DOHH2 (cell line): ENCODE measurements around the gene ARID3C.

Experiments used
- H3F3A ChIP-seq: fragments of 200-600 bp; sonication (generic), shearing (Covaris generic); 2 replicates; pipeline ENCODE4 v1.6.0; 2016; ENCODE audit warnings: antibody characterized with exemption, mild to moderate bottlenecking; ENCODE audit not compliant: control insufficient read depth, insufficient read depth
- H3K27ac ChIP-seq: fragments of 200-600 bp; sonication (generic); 2 replicates; pipeline ENCODE4 v1.5.1; 2014; ENCODE audit warnings: low read depth, mild to moderate bottlenecking, low read length, moderate library complexity
- H3K27me3 ChIP-seq: fragments of 200-600 bp; sonication (generic); 2 replicates; pipeline ENCODE4 v1.6.1; 2014; ENCODE audit warnings: mild to moderate bottlenecking, low read length, mixed read lengths; ENCODE audit not compliant: control insufficient read depth
- H3K36me3 ChIP-seq: fragments of 200-600 bp; sonication (generic); 2 replicates; pipeline ENCODE4 v1.6.1; 2014; ENCODE audit warnings: mild to moderate bottlenecking, low read length, moderate library complexity, mixed read lengths; ENCODE audit not compliant: control insufficient read depth
- H3K4me1 ChIP-seq: fragments of 200-600 bp; sonication (generic); 2 replicates; pipeline ENCODE4 v1.6.1; 2014; ENCODE audit warnings: mild to moderate bottlenecking, low read length, mixed read lengths; ENCODE audit not compliant: control insufficient read depth
- H3K4me2 ChIP-seq: fragments of 200-600 bp; sonication (generic); 2 replicates; pipeline ENCODE4 v1.6.0; 2014; ENCODE audit warnings: mild to moderate bottlenecking, low read length, moderate library complexity
- H3K4me3 ChIP-seq: fragments of 200-600 bp; sonication (generic); 2 replicates; pipeline ENCODE4 v1.5.1; 2014; ENCODE audit warnings: mild to moderate bottlenecking, low read length, mixed read lengths
- H3K79me2 ChIP-seq: fragments of 200-600 bp; sonication (generic); 2 replicates; pipeline ENCODE4 v1.6.1; 2014; ENCODE audit warnings: mild to moderate bottlenecking, low read length, mixed read lengths; ENCODE audit not compliant: control insufficient read depth
- H3K9me2 ChIP-seq: fragments of 200-600 bp; sonication (generic); replicated peaks from 2 replicates; pipeline ENCODE4 v1.6.1; 2014; ENCODE audit warnings: mild to moderate bottlenecking, low read length, mixed read lengths; ENCODE audit not compliant: control insufficient read depth
- H3K9me3 ChIP-seq: fragments of 200-600 bp; sonication (generic); 2 replicates; pipeline ENCODE4 v1.6.1; 2014; ENCODE audit warnings: antibody characterized with exemption, low read length, mixed read lengths; ENCODE audit not compliant: control insufficient read depth, insufficient read depth
- H4K20me1 ChIP-seq: fragments of 200-600 bp; sonication (generic); 2 replicates; pipeline ENCODE4 v1.6.0; 2014; ENCODE audit warnings: low read depth, mild to moderate bottlenecking, antibody characterized with exemption, low read length, moderate library complexity; ENCODE audit not compliant: control insufficient read depth, insufficient read depth
- CTCF ChIP-seq: fragments of 200-600 bp; sonication (generic); IDR thresholded peaks from one replicate; pipeline ENCODE4 v1.5.1; 2014; ENCODE audit warnings: antibody characterized with exemption, mild to moderate bottlenecking, low read depth, low read length; ENCODE audit not compliant: poor library complexity, severe bottlenecking
- EZH2phosphoT487 ChIP-seq: fragments of 200-600 bp; sonication (generic); IDR thresholded peaks from 2 replicates; pipeline ENCODE4 v1.6.1; 2017; ENCODE audit warnings: borderline replicate concordance, mild to moderate bottlenecking, antibody characterized with exemption, low read length, moderate library complexity, mixed read lengths

The ARID3C gene

GRCh38 chr9:34663303-34663605 is 34.4 kb upstream of the ARID3C start:
- Histone ChIP-seq H3K4me3 (no peak overlapping the region), H4K20me1 (no peaks in the 10 kb centered on the region), H3K27ac (no peak overlapping the region), H3K4me2 (no peak overlapping the region), H3K27me3 (peaks cover 5% of the 10 kb centered on the region; the same call in 1 of the 2 replicates), H3K79me2 (no peaks in the 10 kb centered on the region), H3K4me1 (peaks cover 16% of the 10 kb centered on the region), H3F3A (no peaks in the 10 kb centered on the region), H3K9me2 (no peaks in the 10 kb centered on the region), H3K9me3 (no peaks in the 10 kb centered on the region), H3K36me3 (no peaks in the 10 kb centered on the region)
- TF ChIP-seq CTCF = no peak
- no peak for TF ChIP-seq EZH2phosphoT487

- no peak within 1 kb of the TSS for H3K4me3 ChIP-seq
- H3F3A ChIP-seq = no peaks in the 10 kb centered on the region
- peaks cover 8% of the 10 kb centered on the region; the same call in 1 of the 2 replicates for H3K27me3 ChIP-seq
- peaks cover 16% of the 10 kb centered on the region for H3K4me1 ChIP-seq
- no peaks in the 10 kb centered on the region for H3K79me2 ChIP-seq
- no peaks in the 10 kb centered on the region for H3K9me2 ChIP-seq
- H3K27ac ChIP-seq = no peak within 1 kb of the TSS
- no peaks in the 10 kb centered on the region for H3K36me3 ChIP-seq
- no peak for TF ChIP-seq EZH2phosphoT487
- no peak for TF ChIP-seq CTCF
- H4K20me1 ChIP-seq = no peaks in the 10 kb centered on the region
- no peak within 1 kb of the TSS for H3K4me2 ChIP-seq
- H3K9me3 ChIP-seq = no peaks in the 10 kb centered on the region
These were observed 33.8 kb upstream of the ARID3C start, which contains the start of gene CCL27 for GRCh38 chr9:34662526-34663302. CCL27 (minus strand) TSS chr9:34662657; CDS start chr9:34662633, 24 bp downstream.

GRCh38 chr9:34659592-34660253 is 30.9 kb upstream of the ARID3C start:
- Histone ChIP-seq H3K9me2 (no peaks in the 10 kb centered on the region), H3K4me3 (no peak overlapping the region), H4K20me1 (no peaks in the 10 kb centered on the region), H3K79me2 (no peaks in the 10 kb centered on the region), H3K27me3 (peaks cover 17% of the 10 kb centered on the region), H3K27ac (no peak overlapping the region), H3K4me1 (peaks cover 3% of the 10 kb centered on the region), H3K9me3 (no peaks in the 10 kb centered on the region), H3K36me3 (no peaks in the 10 kb centered on the region), H3F3A (no peaks in the 10 kb centered on the region), H3K4me2 (no peak overlapping the region)
- TF ChIP-seq EZH2phosphoT487 (no peak), CTCF (no peak)
